Type B pancreatic cell (in vitro differentiated cells): Measurements from ENCODE around the gene PSTPIP1. TPM values are rescaled to one million over a fixed set of nuclear protein-coding genes. Genes with fewer than 3 reads are reported as not detected.

ENCODE experiments used
- DNase-seq: peaks from one replicate; pipeline ENCODE4 v3.0.0; 2021; ENCODE audit warnings: mixed read lengths; ENCODE audit not compliant: unreplicated experiment; ENCODE audit errors: extremely low spot score
- H3K27ac Mint-ChIP-seq: 2 replicates; pipeline ENCODE4 v1.8.0; 2021; ENCODE audit warnings: mild to moderate bottlenecking, mixed read lengths
- H3K27me3 Mint-ChIP-seq: 2 replicates; pipeline ENCODE4 v1.8.0; 2021; ENCODE audit warnings: mixed read lengths
- H3K36me3 Mint-ChIP-seq: 2 replicates; pipeline ENCODE4 v1.8.0; 2021; ENCODE audit warnings: mixed read lengths
- H3K4me1 Mint-ChIP-seq: one replicate; pipeline ENCODE4 v1.8.0; 2021; ENCODE audit warnings: mixed read lengths; ENCODE audit not compliant: unreplicated experiment
- H3K4me3 Mint-ChIP-seq: 2 replicates; pipeline ENCODE4 v1.8.0; 2021; ENCODE audit warnings: mild to moderate bottlenecking, mixed read lengths
- H3K9me3 Mint-ChIP-seq: 2 replicates; pipeline ENCODE4 v1.8.0; 2021; ENCODE audit warnings: mixed read lengths
- CTCF ChIP-seq: fragments of 200-600 bp; sonication (generic); conservative IDR thresholded peaks from 2 replicates; pipeline ENCODE4 v1.5.0; 2021; ENCODE audit warnings: antibody characterized with exemption, mild to moderate bottlenecking
- total RNA-seq: library from RNA; stranded (reverse); gene quantifications from 2 replicates; pipeline ENCODE4 v1.2.1, GENCODE V29; 2021; ENCODE audit warnings: low replicate concordance

PSTPIP1 gene
- total RNA-seq, 1 donor from 2014 or later: 0.77 TPM

GRCh38 chr15:77064539-77065308 lies 69.8 kb downstream of the PSTPIP1 start:
- H3K4me1 Mint-ChIP-seq: peaks cover 65% of the 10 kb centered on the region
- no peaks in the 10 kb centered on the region for H3K9me3 Mint-ChIP-seq
- DNase-seq: no peak
- no peak for TF ChIP-seq CTCF
- H3K36me3 Mint-ChIP-seq: peaks cover 20% of the 10 kb centered on the region
- peak overlapping the region; percentile 30 for H3K4me3 Mint-ChIP-seq
- no peaks in the 10 kb centered on the region for H3K27me3 Mint-ChIP-seq
- H3K27ac Mint-ChIP-seq: peak overlapping the region; percentile 83

GRCh38 chr15:77066971-77067690 lies 72.2 kb downstream of the PSTPIP1 start:
- H3K4me1 Mint-ChIP-seq: peaks cover 60% of the 10 kb centered on the region
- DNase-seq: no peak
- H3K4me3 Mint-ChIP-seq: peak overlapping the region; percentile 74
- TF ChIP-seq CTCF: no peak
- H3K36me3 Mint-ChIP-seq: peaks cover 21% of the 10 kb centered on the region
- H3K27me3 Mint-ChIP-seq: no peaks in the 10 kb centered on the region
- H3K27ac Mint-ChIP-seq: peak overlapping the region; percentile 83
- H3K9me3 Mint-ChIP-seq: no peaks in the 10 kb centered on the region

GRCh38 chr15:77067691-77068367 lies 72.9 kb downstream of the PSTPIP1 start:
- H3K4me1 Mint-ChIP-seq: peaks cover 57% of the 10 kb centered on the region

GRCh38 chr15:77068633-77069032 lies 73.7 kb downstream of the PSTPIP1 start:
- DNase-seq: no peak
- Mint-ChIP-seq H3K36me3 (peaks cover 21% of the 10 kb centered on the region), H3K4me3 (peak overlapping the region; percentile 97), H3K9me3 (no peaks in the 10 kb centered on the region), H3K27me3 (no peaks in the 10 kb centered on the region), H3K27ac (no peak overlapping the region), H3K4me1 (peaks cover 55% of the 10 kb centered on the region)
- no peak for TF ChIP-seq CTCF

More at GRCh38 chr15:77067691-77068367, 72.9 kb downstream of the PSTPIP1 start:
- Mint-ChIP-seq H3K36me3 (peaks cover 21% of the 10 kb centered on the region), H3K9me3 (no peaks in the 10 kb centered on the region), H3K27me3 (no peaks in the 10 kb centered on the region), H3K4me3 (peak overlapping the region; percentile 74), H3K27ac (peak overlapping the region; percentile 83)
- DNase-seq: no peak
- no peak for TF ChIP-seq CTCF

- TF ChIP-seq CTCF: no peak
- no peaks in the 10 kb centered on the region for H3K27me3 Mint-ChIP-seq
- H3K27ac Mint-ChIP-seq: peak overlapping the region; percentile 92
- H3K4me1 Mint-ChIP-seq: peaks cover 45% of the 10 kb centered on the region
- H3K4me3 Mint-ChIP-seq: peak overlapping the region; percentile 97
- DNase-seq: no peak
- no peaks in the 10 kb centered on the region for H3K9me3 Mint-ChIP-seq
- H3K36me3 Mint-ChIP-seq: peaks cover 17% of the 10 kb centered on the region
These were observed 74.7 kb downstream of the PSTPIP1 start for GRCh38 chr15:77069521-77070121.
